NCI-H1105 treated with DMSO at 0.1 percent for 48 hours (cell line): ENCODE results near the gene CSNK1A1.
"Not testable (repeated sequence)": the region's sequence is repeated elsewhere in the genome, so short reads cannot be mapped to it uniquely, and the experiment has no call there.

Source experiments
- DNase-seq: peaks from one replicate; lab custom pipeline; 2025; lab: John Stamatoyannopoulos, UW

Gene CSNK1A1

DNA sequence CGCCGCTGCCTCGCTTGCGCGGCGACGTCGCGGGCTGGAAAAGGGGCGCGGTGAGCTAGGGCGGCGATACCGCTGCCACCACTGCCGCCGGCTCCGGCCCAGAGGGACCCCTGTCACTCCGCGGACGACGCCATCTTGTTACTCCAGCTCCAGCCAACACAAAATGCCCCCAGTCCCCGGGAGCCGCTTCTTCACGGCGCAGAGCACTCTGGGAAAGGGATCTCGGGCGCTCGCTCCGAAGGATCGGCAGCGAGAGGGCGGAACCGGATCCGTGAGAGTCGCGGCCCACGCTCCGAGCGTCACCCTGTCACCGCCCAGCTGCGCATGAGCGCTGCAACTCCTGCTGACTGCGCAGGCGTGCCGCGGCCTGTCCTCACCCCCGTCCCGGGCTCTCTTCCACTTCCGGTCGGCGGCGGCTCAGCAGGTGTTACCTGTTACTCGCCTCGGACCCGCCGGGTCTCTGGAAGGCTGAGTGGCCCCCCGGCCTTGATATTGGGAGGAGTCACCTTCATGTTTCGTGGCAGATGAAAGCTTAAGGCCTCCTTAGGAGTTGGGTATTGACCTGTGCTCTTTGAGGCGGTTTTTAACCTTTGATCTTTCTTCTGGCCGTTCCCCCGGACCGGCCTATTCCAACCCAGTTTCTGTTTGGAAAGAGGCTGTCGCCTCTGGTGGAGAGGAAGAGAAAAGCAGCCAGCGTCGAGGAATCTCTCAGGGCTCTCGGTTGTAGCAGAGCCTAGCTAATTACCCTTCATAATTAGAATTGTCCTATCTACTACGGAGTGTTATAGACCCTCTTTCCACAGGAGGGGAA lies at the start of gene CSNK1A1:
CSNK1A1 (minus strand) TSS at position 213 of the 811 bp plus-strand sequence. CDS start 475 bp downstream, outside the sequence.
- peak; percentile 90 for DNase-seq

DNA sequence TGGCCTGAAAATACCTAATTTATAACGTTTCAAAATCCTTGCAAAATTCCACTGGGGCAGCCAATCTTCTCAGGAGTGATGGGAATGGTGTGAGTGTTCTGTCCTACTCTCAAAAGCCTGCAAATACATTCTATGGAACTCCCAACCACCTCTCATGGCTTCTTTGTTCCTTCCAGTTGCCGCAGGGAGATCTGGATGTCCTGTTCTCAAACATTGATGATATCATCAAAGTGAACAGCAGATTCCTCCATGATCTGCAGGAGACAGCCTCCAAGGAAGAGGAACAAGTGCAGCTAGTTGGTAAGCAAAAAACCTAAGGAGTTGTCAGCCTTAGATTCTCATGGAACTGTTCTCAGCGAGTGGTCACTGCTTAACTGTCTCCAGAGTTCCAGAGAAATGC lies 49.7 kb upstream of the CSNK1A1 start:
- DNase-seq: no peak

DNA sequence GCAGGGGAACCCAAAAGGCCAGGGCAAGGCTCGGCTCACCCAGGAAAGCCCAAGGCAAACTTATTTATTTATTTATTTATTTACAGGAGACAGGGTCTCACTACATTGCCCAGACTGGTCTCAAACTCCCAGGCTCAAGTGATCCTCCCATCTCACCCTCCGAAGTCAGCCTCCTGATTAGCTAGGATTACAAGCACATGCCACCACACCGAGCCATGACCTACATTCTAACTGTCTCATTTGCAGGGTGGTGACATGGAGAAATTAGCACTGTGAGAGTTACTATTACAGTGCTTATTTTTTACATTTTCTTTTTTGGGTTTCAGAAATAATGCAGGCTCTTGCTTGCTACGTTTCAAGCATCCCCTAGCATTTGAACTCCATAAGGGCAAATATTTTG lies 48.1 kb upstream of the CSNK1A1 start:
- no peak for DNase-seq

DNA sequence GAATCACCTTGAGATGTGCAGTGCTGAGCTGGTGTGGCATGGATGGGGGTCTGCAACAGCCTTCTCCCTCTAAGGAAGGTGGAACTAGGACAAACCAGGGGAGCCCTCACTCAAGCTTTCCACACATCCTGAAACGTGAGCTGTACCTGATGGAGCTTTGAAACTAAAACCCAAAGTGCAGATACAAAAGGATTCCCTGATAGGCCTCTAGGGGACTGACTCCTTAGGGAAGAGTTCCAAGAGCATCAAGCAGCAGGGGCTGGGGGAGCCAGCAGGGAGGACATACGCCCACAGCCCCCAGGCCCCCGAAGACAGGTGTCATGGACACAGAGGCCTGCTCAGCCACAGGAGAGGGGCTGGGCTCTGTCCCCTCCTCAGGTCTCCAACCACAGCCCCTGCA lies 47.7 kb upstream of the CSNK1A1 start:
- no peak for DNase-seq

DNA sequence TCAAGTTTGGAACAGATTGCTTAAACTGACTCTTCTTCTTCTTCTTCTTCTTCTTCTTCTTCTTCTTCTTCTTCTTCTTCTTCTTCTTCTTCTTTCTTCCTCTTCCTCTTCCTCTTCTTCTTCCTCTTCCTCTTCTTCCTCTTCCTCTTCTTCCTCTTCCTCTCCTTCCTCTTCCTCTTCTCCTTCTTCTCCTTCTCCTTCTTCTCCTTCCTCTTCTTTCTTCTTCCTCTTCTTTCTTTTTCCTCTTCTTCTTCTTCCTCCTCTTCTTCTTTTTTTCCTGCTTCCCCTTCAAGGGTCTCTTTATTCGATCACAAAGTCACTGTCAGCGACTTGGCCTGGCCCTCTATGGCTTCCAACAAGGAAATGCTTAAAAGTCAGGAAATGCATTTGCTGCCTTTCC lies 47.0 kb upstream of the CSNK1A1 start:
- not testable (repeated sequence) for DNase-seq

DNA sequence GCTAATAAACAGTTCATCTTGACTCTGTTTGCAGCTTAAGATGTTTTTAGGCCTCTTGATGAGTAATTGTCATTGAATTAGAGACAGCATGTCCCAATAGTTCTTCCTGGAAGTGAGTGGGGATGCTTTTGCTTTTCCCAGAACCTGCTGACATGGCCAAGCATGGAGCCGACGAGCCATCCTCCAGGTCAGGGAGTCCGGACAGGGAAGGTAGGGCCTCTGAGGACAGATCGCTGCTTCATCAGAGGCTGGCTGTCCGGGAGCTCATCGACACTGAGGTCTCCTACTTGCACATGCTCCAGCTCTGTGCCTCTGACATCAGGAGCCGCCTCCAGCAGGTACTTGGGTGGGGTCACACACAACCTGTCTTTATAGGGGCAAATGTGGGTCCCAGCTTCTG lies 46.4 kb upstream of the CSNK1A1 start:
- DNase-seq: no peak

DNA sequence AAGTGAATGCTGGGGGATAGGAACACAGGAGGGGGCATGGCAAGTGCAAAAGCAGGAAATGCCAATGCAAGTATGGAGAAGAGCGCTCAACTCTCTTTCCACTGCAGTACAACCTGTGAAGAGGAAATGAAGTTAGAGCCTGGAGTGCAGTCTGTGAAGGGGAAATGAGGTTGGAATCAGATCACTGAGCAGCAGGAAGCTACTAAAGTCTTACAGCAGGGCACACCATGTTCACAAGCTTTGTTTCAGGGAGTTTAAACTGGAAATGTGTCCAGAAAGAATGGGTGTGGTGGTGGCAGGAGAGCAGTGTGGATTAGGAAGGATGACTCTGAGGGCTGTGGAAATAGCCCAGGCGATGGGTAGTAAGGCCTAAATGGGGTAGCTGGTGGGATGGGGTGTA lies 45.5 kb upstream of the CSNK1A1 start:
- DNase-seq: no peak

DNA sequence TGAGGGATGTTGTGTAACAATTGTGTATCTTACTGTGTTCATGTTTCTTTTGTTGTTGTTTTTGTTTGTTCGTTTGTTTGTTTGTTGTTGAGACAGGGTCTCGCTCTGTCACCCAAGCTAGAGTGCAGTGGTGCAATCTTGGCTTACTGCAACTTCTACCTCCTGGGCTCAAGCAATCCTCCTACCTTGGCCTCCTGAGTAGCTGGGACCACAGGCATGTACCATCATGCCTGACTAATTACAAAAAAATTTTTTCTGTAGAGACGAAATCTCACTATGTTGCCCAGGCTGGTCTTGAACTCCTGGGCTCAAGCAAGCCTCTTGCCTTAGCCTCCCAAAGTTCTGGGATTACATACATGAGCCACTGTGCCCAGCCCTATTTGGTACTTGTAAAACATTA lies 43.9 kb upstream of the CSNK1A1 start:
- not testable (repeated sequence) for DNase-seq

DNA sequence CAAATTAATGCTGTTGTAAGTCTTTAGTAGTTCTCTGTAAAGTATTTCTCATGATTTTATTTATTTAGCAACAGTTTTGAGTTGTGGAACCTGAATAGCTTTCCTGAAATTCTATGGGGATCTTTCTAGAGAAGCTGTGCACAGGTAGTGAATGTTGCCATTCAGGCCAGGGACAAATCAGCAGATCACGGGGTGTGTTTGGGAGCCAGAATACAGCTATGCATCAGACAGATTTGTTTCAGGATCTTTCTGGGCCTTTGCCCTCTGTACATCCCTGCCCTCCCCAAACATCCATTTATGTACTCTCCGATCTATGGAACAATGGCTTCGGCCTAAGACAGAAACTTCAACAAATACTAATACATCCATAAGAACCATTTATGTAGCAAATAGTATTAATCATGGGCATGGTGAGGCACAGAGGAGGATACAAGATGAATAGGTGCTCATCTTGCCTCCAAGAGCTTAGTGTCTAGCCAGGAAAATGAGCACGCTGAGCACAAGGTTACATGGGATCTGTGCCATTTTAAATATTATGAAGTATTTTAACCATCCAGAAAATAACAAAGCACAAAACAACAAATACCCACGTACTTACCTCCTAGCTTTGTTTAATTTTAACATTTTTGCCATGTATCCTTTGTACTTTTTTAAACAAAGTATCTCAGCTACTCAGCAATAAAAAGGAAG lies 43.1 kb upstream of the CSNK1A1 start:
- no peak for DNase-seq

DNA sequence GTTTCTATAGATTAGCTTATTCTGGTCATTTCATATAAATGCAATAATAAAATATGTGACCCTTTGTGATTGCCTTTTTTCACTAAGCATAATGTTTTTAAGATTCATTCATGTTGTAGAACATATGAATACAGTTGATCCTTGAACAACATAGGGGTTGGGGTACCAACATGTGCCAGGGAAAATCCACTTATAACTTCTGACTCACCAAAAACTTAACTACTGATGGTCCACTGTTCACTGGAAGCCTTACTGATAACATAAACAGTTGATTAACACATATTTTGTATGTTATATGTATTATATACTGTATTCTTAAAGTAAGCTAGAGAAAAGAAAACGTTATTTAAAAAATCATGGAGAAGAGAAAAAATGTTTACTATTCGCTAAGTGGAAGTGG lies 42.1 kb upstream of the CSNK1A1 start:
- DNase-seq: no peak

DNA sequence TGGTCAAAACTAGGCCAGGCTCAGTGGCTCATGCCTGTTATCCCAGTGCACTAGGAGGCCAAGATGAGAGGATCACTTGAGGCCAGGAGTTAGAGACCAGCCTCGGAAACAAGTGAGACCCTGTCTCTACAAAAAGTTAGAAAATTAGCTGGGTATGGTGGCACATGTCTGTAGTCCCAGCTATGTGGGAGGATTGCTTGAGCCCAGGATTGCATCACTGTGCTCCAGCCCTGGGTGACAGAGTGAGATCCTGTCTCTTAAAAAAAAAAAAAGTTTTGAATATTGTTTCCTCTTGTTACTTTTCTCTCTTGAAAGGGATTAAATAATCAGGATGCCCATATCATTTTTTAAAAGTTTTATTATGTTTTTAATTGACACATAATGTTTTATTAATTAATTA lies 37.7 kb upstream of the CSNK1A1 start:
- no peak for DNase-seq

DNA sequence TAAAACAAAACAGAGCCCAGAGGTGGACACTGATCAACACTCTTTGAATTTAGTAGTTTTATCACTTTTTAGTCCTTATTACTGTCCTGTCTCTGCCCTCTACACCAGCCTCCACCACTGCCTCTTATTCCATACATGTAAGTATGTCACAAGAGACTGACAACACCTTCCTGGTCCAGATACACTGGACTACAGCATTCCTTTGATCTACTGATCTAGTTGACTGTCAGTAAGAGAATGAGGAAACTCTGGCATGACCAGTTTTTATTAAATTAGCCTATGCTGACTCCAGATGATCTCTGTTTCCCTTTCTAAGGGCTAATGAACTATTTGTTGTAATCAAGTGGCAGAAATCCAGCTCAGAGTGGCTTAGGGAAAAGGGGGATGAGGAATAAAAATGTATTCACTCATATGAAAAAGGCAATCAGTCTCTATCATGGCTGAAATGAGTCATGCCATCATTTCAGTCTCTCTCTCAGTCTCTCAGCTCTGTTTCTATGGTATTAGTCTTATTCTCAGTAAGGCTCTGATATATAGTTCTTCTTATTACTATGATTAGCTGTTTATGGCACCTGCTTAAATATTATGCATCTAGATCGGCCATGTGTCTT lies 35.6 kb upstream of the CSNK1A1 start:
- no peak for DNase-seq

DNA sequence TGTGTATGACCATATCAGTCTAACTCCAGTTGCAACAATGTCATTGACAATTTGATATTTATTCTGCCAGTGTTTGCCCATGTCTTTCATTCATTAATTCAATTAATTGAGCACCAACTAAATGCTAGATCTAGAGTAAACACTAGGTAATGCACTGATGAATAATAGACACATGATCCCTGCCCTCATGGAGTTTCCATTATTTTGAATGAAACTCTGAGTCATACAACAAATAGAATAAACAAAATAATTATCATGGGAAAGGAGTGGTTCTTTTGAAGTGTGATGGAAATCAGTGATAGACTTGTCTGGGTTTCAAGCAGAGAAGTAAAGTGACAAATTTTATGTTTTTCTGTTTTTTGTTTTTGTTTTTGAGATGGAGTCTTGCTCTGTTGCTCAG lies 34.7 kb upstream of the CSNK1A1 start:
- DNase-seq: no peak

DNA sequence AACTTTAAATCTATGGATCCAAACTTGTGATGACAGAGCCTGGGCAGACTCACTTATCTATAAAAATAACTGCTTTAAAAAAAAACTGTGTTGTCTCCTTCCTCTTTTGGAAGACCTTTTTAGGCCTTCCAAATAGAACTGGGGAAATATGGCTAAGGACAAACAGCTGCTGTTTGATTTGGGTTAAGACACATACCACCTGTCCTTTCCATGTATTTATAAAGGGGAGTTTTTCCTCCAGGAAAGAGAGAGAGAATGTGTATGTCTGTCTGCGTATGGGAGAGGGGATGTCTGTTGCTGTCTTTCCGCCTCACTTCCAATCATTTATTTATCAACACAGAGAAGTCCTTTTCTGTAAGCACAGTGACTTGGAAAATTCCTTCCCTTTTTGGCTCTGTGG lies 32.9 kb upstream of the CSNK1A1 start:
- DNase-seq: no peak

DNA sequence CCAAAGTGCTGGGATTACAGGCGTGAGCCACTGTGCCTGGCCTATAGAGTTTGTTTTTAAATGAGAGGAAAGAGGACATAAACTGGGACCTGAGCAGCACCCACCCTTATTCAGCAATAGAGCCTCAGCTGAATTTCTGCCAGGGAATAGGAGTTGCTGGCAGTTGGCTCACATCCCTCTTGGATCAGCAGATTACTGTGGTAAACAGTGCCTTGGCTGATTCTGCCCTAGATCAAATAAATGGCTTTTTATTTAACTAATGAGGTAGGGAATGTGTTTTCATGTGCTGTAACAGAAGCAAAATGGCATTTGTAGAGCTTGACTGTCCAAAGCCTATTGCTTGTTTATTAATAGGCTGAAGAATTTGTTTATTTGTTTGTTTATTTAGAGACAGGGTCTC lies 32.2 kb upstream of the CSNK1A1 start:
- DNase-seq: peak; percentile 62

DNA sequence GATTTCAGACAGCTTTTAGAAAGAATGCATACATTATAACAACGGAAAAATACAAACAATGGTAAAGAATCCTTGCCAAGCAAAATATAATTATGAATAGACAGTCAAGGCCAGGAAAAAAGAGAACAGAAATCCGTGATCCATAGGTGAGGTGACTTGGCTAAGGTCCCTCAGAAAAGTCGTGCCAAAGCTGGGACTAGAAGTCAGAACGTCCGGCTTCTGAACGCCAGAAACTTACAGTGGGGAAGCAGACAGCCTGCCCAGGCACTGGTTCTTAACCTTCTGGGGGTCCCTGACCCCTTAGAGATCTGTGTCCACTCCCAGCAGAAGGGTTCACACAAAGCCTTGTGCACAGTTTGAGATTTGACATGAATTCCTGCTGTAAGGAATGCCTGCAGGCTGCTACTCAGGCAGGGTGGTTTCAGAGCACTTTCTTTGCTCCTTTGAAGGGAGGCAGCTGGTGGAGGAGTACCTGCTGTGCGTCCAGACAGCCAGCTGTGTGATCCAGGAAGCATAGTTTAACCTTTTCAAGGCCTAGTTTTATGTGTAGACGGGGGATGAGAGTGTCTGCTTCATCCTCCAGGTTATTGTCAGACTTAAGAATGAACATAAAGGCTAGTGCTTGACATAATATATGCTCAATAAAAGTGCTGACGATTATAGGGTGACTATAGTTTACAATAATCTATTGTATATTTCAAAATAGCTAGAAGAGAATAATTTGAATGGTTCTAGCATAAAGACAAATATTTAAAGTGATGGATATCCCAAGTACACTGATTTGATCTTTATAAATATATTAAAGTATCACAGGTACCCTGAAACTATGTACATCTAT lies 30.9 kb upstream of the CSNK1A1 start:
- DNase-seq: no peak

DNA sequence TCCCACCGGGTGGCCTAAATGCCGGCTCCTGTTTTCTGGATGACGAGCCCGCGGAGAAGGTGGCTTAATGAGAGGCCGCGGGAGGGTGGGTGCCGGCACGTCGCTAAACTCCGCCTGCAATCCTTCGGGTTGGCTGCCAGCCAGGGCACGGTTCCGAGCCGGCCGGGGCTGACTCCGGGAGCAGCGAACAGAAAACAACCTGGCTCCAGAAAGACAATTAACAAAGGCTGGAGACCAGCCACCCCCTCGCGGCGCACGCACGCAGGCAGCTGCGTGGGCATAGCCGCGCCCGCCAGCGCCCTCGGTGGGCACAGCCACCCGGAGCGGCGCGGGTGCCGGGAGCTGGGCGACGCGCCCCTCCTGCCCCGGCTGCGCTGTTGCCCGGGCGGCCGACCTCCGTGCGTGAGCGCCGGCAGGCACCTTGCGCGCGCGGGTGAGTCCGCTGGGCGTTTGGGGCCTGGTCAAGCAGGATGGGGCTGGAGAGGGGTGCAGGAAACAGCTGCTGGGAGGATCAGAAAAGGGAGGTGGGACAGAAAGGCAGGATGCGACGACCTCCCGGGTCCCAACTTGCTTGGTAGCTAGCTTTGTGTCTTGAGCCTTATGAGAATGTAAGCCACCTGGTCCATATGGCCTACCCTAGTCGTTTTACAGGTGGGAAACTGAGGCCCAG lies 30.1 kb upstream of the CSNK1A1 start, which contains the start of gene ARHGEF37:
ARHGEF37 (plus strand) TSS at position 307 of the 670 bp plus-strand sequence. CDS start 16,272 bp downstream, outside the sequence.
- DNase-seq: peak; percentile 56

DNA sequence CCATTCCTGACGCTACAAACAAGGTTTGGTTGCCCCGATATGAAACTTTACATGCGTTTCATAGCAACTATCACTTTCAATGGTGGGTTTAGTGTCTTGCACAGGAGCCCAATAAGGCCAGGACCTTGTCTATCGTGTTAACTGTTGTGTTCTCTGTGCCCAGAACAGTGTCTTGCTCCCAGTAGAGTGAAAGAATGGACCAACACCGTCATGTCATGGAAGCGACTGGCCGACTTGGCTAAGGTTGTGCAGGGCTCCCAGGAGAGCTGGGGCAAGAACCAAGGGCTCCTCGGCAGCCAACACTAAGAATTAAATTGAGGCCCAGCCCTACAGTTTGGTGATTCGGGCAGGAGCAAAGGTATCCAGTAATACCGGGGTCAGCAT lies 29.6 kb upstream of the CSNK1A1 start:
- no peak for DNase-seq

DNA sequence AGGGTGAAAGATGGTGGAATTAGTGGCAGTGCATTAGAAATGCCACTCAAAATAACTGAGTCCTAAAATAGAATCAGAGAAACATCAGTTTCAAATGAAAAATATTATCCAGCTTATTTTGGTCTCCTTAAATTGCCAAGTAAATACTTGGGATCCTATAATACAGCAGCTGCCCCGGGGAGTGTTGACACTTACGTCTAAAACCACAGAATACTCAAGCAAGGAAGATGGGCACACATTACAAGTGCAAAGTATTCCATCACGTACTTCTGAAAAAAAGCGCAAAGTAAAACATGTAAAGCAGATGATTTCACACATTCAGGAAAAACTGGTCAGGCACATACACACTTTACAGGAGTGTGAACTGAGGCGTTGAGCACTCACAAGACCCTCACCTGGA lies 27.7 kb upstream of the CSNK1A1 start:
- DNase-seq: no peak

DNA sequence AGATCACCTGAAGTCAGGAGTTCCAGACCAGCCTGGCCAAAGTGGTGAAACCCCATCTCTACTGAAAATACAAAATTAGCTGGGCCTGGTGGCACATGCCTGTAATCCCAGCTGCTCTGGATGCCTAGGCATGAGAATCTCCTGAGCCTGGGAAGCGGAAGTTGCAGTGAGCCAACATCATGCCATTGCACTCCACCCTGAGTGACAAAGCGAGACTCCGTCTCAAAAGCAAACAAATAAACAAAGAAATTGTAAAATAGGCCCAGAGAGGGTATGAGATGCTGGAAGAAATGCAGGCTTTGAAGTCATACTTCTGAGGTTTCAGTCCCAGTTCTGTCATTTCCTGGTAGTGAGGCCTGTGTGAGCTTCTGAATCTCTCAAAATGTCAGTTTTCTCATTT lies 24.8 kb upstream of the CSNK1A1 start:
- DNase-seq: no peak

DNA sequence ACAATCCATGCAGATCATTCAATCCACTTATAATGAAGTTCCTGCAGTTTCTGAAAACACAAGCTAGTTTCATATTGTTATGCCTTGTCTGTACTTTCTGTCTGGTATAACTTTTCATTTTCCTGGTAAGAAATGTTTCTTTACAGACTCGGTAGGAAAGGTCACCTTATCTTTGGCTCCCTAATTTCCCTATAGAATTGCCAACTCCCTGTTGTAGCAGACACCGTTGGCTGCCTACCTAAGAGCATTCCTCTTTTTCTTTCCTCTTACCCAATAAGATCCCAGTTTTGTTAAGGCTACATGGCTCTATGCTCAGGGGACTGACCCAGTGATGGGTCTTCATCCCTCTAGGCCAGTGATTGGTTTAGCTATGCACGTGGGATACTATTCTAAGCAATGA lies 23.9 kb upstream of the CSNK1A1 start:
- DNase-seq: no peak
